T47D (cell line): ENCODE results near the gene TMEM53.
"Not testable (repeated sequence)": the region's sequence is repeated elsewhere in the genome, so short reads cannot be mapped to it uniquely, and the experiment has no call there.

Experiments
- DNase-seq, 2 experiments: peaks; one replicate each; pipeline versions ENCODE4 v3.0.0 to v3.0.0-alpha.2; 2011 to 2012; ENCODE audit warnings: low read depth in 1 of 2, low spot score in 1 of 2
- JUND ChIP-seq: IDR thresholded peaks from 2 replicates; pipeline ENCODE4 v1.6.1; 2012; ENCODE audit warnings: low read depth
- in situ Hi-C: cut with HindIII; loops from 2 replicates; pipeline ENCODE4 v1.10.0; 2016; ENCODE audit warnings: low sequenced_read_pairs, low pct_unique_long_range_greater_than_20kb

TMEM53 gene

GRCh38 chr1:44713321-44713781, 39.1 kb upstream of the TMEM53 start:
- DNase-seq = no peak
- no peak for TF ChIP-seq JUND
- in situ Hi-C loops = no loop called here

- peak in 1 of 2 experiments; percentile 72 for DNase-seq
- in situ Hi-C loops = no loop called here
- TF ChIP-seq JUND = no peak
Measured at GRCh38 chr1:44707959-44708831, 33.9 kb upstream of the TMEM53 start.

GRCh38 chr1:44707112-44707881, 33.0 kb upstream of the TMEM53 start:
- in situ Hi-C loops = no loop called here
- TF ChIP-seq JUND = no peak
- DNase-seq = no peak

DNA sequence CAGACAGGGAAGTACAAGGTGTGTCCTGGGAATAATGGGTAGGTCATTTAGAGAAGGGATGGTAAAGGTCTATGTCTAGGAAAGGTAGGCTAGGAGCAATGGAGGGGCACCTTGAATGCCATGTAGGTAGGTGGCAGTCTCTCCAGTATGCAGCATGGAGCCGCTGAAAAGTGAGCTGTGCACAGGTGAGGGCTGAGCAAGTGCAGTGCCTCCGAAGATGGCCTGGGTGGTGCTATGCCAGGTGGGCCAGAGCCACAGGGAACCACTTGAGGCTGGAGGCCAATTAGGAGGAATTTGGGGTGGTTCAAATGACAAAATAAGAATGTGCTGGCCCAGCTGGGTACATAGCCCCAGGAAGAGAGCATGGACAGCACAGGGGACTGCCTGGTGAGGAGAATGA, 31.7 kb upstream of the TMEM53 start:
- DNase-seq = no peak
- in situ Hi-C loops = no loop called here
- TF ChIP-seq JUND = no peak

- no peak for DNase-seq
- no peak for TF ChIP-seq JUND
- in situ Hi-C loops = no loop called here
Measured at GRCh38 chr1:44705470-44705869, 31.2 kb upstream of the TMEM53 start.

- no peak for DNase-seq
- no peak for TF ChIP-seq JUND
- in situ Hi-C loops = no loop called here
Measured at GRCh38 chr1:44701141-44701573, 26.9 kb upstream of the TMEM53 start.

DNA sequence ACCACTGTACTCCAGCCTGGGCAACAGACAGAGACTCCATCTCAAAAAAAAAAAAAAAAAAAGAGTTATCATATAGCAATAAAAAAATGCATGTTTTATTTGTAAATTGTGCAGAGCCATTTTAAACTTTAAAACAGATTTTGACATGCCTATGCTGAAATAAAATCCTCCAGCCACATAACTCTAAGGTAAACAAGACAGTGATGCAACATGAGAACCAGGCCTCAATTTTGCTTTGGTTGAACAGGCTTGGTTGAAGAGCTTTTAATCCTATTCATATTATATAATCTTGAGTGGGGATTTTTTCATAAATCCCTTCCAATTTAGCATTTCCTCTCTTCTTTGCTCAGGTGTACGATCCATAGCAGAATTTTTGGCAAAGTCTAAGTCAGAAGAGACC, 26.3 kb upstream of the TMEM53 start:
- TF ChIP-seq JUND = no peak
- in situ Hi-C loops = no loop called here
- no peak for DNase-seq

- DNase-seq, in situ Hi-C loops: not testable (repeated sequence)
Measured at GRCh38 chr1:44699375-44699774, 25.1 kb upstream of the TMEM53 start.

DNA sequence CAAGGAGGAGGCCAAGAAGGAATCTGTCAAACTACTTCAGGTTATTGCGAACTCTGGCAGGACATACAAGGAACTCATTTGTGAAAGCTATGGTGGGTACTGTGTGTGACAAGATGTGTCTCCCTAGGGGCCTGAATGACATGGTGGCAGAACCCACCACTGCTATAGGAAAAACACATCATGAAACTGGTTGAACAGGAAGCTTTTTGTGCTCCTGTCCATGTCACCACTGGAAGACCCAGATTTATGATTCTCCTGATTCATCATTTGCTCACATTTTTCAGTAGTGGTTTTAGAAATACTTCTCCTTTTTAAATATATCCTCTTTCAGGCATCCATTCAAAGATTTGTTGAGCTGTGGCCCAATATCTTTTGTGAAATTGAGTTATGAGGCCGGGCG, 23.9 kb upstream of the TMEM53 start:
- in situ Hi-C loops = no loop called here
- DNase-seq = no peak
- no peak for TF ChIP-seq JUND

- no peak for DNase-seq
- TF ChIP-seq JUND = no peak
- in situ Hi-C loops = no loop called here
Measured at GRCh38 chr1:44696789-44697345, 22.6 kb upstream of the TMEM53 start.

DNA sequence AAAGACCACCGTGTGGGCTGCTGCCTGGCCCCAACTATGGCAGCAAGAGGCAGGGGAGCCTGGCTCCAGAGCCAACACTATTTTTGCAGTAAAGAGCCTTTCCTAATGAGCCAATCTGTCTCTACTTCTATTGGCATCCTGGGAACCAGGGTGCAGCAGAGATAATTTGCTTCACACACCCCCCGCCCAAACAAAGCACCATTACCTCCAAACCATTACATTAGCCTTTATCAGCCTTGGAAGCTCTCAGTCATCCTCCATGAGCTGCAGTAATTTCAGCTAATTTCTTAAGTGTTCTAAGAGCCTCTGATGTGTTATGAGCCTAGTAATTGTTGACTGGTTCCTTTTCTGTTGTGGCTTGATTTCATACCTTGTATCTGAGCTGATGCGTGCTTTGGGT, 21.8 kb upstream of the TMEM53 start:
- TF ChIP-seq JUND = no peak
- no peak for DNase-seq
- in situ Hi-C loops = no loop called here

DNA sequence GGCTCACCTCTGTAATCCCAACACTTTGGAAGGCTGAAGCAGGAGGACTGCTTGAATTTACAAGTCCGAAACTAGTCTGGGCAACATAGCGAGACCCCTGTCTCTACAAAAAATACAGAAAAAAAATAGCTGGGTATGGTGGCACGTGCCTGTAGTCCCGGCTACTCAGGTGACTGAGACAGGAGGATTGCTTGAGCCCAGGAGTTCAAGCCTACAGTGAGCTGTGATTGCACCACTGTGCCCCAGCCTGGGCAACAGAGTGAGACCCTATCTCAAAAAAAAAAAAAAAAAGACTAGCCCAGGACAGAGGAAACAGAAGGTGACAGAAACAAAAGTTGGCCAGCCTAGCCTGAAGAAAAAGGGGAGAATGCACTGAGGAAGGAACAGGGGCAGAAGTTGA, 21.4 kb upstream of the TMEM53 start:
- in situ Hi-C loops = no loop called here
- DNase-seq = no peak
- TF ChIP-seq JUND = no peak

GRCh38 chr1:44694863-44695478, 20.7 kb upstream of the TMEM53 start:
- TF ChIP-seq JUND = no peak
- DNase-seq = no peak
- in situ Hi-C loops = no loop called here
